Prostate gland (tissue), 2 donors: ENCODE measurements around the gene PCID2. TPM values are rescaled to one million over a fixed set of nuclear protein-coding genes. Genes with fewer than 3 reads are reported as not detected.

Experiments used
- DNase-seq: peaks from one replicate; pipeline ENCODE4 v3.0.0-alpha.2; 2019; ENCODE audit warnings: low spot score
- H3K27ac ChIP-seq, 2 donors: fragments of 200-600 bp; sonication (generic); 2 replicates each; pipeline ENCODE4 v1.5.1; 2017 to 2019
- H3K27me3 ChIP-seq: fragments of 200-600 bp; sonication (generic); replicated peaks from 2 replicates; pipeline ENCODE4 v1.5.1; 2019; ENCODE audit not compliant: insufficient read depth
- H3K36me3 ChIP-seq, 2 donors: fragments of 200-600 bp; sonication (generic); 1 replicate in 1 of 2; 2 replicates in 1 of 2; pipeline versions ENCODE4 v1.5.1 to v1.8.1; 2017 to 2019
- H3K4me1 ChIP-seq: fragments of 200-600 bp; sonication (generic); replicated peaks from 2 replicates; pipeline ENCODE4 v1.5.1; 2019
- H3K4me3 ChIP-seq, 2 donors: fragments of 200-600 bp; sonication (generic); 2 replicates each; pipeline ENCODE4 v1.5.1; 2017 to 2019
- H3K9me3 ChIP-seq: fragments of 200-600 bp; sonication (generic); 2 replicates; pipeline ENCODE4 v1.5.1; 2017
- CTCF ChIP-seq, 4 experiments: fragments of 200-600 bp in 2 of 4; fragments of 450-650 bp in 2 of 4; sonication (generic) in 2 of 4; IDR thresholded peaks; 1 replicate in 3 of 4; 2 replicates in 1 of 4; pipeline ENCODE4 v1.5.1; 2016 to 2019; ENCODE audit warnings: antibody characterized with exemption in 4 of 4, mild to moderate bottlenecking in 2 of 4, moderate library complexity in 2 of 4
- POLR2A ChIP-seq: fragments of 450-650 bp; IDR thresholded peaks from one replicate; pipeline ENCODE4 v1.6.1; 2016; ENCODE audit warnings: antibody characterized with exemption, mild to moderate bottlenecking
- POLR2AphosphoS5 ChIP-seq: sonication (generic); formaldehyde crosslinking; IDR thresholded peaks from one replicate; pipeline ENCODE4 v1.6.1; 2017; ENCODE audit warnings: antibody characterized with exemption
- WGBS: methylation state at CpG from one replicate; pipeline ENCODE4 v1.1.5; 2018; 5-methylcytosine and 5-hydroxymethylcytosine counted together
- intact Hi-C: fragments of 100-400 bp; cut with DNase I; formaldehyde crosslinking; loops from one replicate; pipeline ENCODE4 v1.14.2; 2022
- total RNA-seq, 2 donors: library from RNA; depleted of rRNA; stranded (reverse); fragments of >200 nt; gene quantifications; one replicate each; pipeline ENCODE4 v1.1.0, GENCODE V29; 2016

The PCID2 gene
- total RNA-seq, 2 donors from 2014 or later = 47.7 to 48.6 TPM

- H3K36me3 ChIP-seq = no peaks in the 10 kb centered on the region
- H3K4me1 ChIP-seq = no peaks in the 10 kb centered on the region
- H3K27ac ChIP-seq = no peak overlapping the region
- WGBS = 70% methylated on average over 24 of the region's 28 CpGs
- intact Hi-C loops = loop anchor here (10.0 kb wide), 2 partner anchors 143 to 343 kb away; partner anchors contain the start of genes DCUN1D2 and LAMP1
- TF ChIP-seq POLR2AphosphoS5 (no peak), POLR2A (no peak), CTCF (IDR thresholded peaks at IDR 0.05) (no peak)
- DNase-seq = no peak
- H3K27me3 ChIP-seq = no peaks in the 10 kb centered on the region
- no peaks in the 10 kb centered on the region for H3K9me3 ChIP-seq
- no peak overlapping the region for H3K4me3 ChIP-seq
Measured at GRCh38 chr13:113151745-113152690, 56.5 kb downstream of the PCID2 start.

GRCh38 chr13:113150550-113151365, 57.7 kb downstream of the PCID2 start:
- no peak overlapping the region for H3K4me3 ChIP-seq
- no peak for DNase-seq
- no peak overlapping the region for H3K27ac ChIP-seq
- H3K36me3 ChIP-seq = no peaks in the 10 kb centered on the region
- TF ChIP-seq POLR2AphosphoS5 = no peak
- no peak for TF ChIP-seq POLR2A
- TF ChIP-seq CTCF (IDR thresholded peaks at IDR 0.05) = no peak
- 87% methylated on average over 31 of the region's 31 CpGs for WGBS
- no peaks in the 10 kb centered on the region for H3K27me3 ChIP-seq
- no peaks in the 10 kb centered on the region for H3K4me1 ChIP-seq
- intact Hi-C loops = loop anchor here (10.0 kb wide), 2 partner anchors 144 to 344 kb away; partner anchors contain the start of genes DCUN1D2 and LAMP1
- H3K9me3 ChIP-seq = no peaks in the 10 kb centered on the region

GRCh38 chr13:113149711-113150549, 58.5 kb downstream of the PCID2 start:
- no peak for DNase-seq
- Histone ChIP-seq H3K27ac (no peak overlapping the region), H3K9me3 (no peaks in the 10 kb centered on the region), H3K27me3 (no peaks in the 10 kb centered on the region), H3K4me1 (no peaks in the 10 kb centered on the region), H3K36me3 (no peaks in the 10 kb centered on the region), H3K4me3 (no peak overlapping the region)
- 93% methylated on average over 21 of the region's 26 CpGs for WGBS
- intact Hi-C loops = loop anchor here (10.0 kb wide), 2 partner anchors 145 to 345 kb away; partner anchors contain the start of genes DCUN1D2 and LAMP1
- TF ChIP-seq POLR2AphosphoS5 (no peak), POLR2A (no peak), CTCF (IDR thresholded peaks at IDR 0.05) (no peak)

DNA sequence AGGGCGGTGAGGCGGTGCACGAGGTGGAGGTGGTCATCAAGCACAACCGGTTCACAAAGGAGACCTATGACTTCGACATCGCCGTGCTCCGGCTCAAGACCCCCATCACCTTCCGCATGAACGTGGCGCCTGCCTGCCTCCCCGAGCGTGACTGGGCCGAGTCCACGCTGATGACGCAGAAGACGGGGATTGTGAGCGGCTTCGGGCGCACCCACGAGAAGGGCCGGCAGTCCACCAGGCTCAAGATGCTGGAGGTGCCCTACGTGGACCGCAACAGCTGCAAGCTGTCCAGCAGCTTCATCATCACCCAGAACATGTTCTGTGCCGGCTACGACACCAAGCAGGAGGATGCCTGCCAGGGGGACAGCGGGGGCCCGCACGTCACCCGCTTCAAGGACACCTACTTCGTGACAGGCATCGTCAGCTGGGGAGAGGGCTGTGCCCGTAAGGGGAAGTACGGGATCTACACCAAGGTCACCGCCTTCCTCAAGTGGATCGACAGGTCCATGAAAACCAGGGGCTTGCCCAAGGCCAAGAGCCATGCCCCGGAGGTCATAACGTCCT, 59.4 kb downstream of the PCID2 start:
- intact Hi-C loops = no loop called here
- Histone ChIP-seq H3K4me3 (no peak overlapping the region), H3K36me3 (no peaks in the 10 kb centered on the region), H3K27me3 (no peaks in the 10 kb centered on the region), H3K27ac (no peak overlapping the region), H3K9me3 (no peaks in the 10 kb centered on the region), H3K4me1 (no peaks in the 10 kb centered on the region)
- DNase-seq = no peak
- TF ChIP-seq CTCF (IDR thresholded peaks at IDR 0.05) (no peak), POLR2A (no peak), POLR2AphosphoS5 (no peak)
- WGBS = 94% methylated on average over 33 of the region's 38 CpGs
